Natural killer cell (primary cell): ENCODE data around the gene GALNTL6. TPM values are rescaled to one million over a fixed set of nuclear protein-coding genes. Genes with fewer than 3 reads are reported as not detected.

Experiments used
- ATAC-seq, 3 donors: fragments of 150-1000 bp in 2 of 3; fragments of 200-7000 bp in 1 of 3; cut with Tn5 transposase; 1 replicate in 1 of 3; 2 replicates in 2 of 3; pipeline ENCODE4 v1.10.0; 2021; ENCODE audit warnings: mild to moderate bottlenecking in 2 of 3, moderate library complexity in 2 of 3
- DNase-seq, 2 donors: peaks; one replicate each; pipeline versions ENCODE4 v3.0.0 to v3.0.0-alpha.2; 2013 to 2021; ENCODE audit warnings: mixed read lengths in 1 of 2
- H3K27ac ChIP-seq: one replicate; pipeline ENCODE4 v1.5.1; 2013; ENCODE audit warnings: mild to moderate bottlenecking, low read length
- H3K27me3 ChIP-seq: one replicate; pipeline ENCODE4 v1.6.1; 2013; ENCODE audit warnings: low read length; ENCODE audit not compliant: control insufficient read depth, insufficient read depth
- H3K36me3 ChIP-seq: one replicate; pipeline ENCODE4 v1.6.1; 2013; ENCODE audit warnings: low read length; ENCODE audit not compliant: control insufficient read depth, insufficient read depth
- H3K4me1 ChIP-seq: one replicate; pipeline ENCODE4 v1.6.1; 2013; ENCODE audit warnings: low read length; ENCODE audit not compliant: control insufficient read depth, insufficient read depth
- H3K4me3 ChIP-seq: one replicate; pipeline ENCODE4 v1.5.1; 2013; ENCODE audit warnings: low read length
- H3K9me3 ChIP-seq: one replicate; pipeline ENCODE4 v1.6.1; 2013; ENCODE audit warnings: low read length; ENCODE audit not compliant: control insufficient read depth, insufficient read depth
- H3K27ac Mint-ChIP-seq, 2 donors: one replicate each; pipeline ENCODE4 v1.8.0; 2022; ENCODE audit warnings: mild to moderate bottlenecking in 2 of 2, mixed read lengths in 2 of 2, moderate library complexity in 1 of 2
- H3K27me3 Mint-ChIP-seq, 2 donors: one replicate each; pipeline ENCODE4 v1.8.0; 2022; ENCODE audit warnings: low read depth in 2 of 2, mixed read lengths in 2 of 2
- H3K36me3 Mint-ChIP-seq: one replicate; pipeline ENCODE4 v1.8.0; 2022; ENCODE audit warnings: mixed read lengths
- H3K4me1 Mint-ChIP-seq, 2 donors: one replicate each; pipeline ENCODE4 v1.8.0; 2022; ENCODE audit warnings: mixed read lengths in 2 of 2
- H3K4me3 Mint-ChIP-seq: one replicate; pipeline ENCODE4 v1.8.0; 2022; ENCODE audit warnings: mild to moderate bottlenecking, moderate library complexity, mixed read lengths
- H3K9me3 Mint-ChIP-seq, 2 donors: one replicate each; pipeline ENCODE4 v1.8.0; 2022; ENCODE audit warnings: mixed read lengths in 2 of 2
- CTCF ChIP-seq: fragments of 200-600 bp; IDR thresholded peaks from one replicate; pipeline ENCODE4 v1.8.0; 2022; ENCODE audit warnings: antibody characterized with exemption
- WGBS: methylation state at CpG from one replicate; pipeline ENCODE4 v1.1.7; 2013; ENCODE audit warnings: missing lambda C conversion rate; ENCODE audit not compliant: insufficient coverage; 5-methylcytosine and 5-hydroxymethylcytosine counted together
- intact Hi-C: fragments of 100-400 bp; cut with micrococcal nuclease; formaldehyde crosslinking; loops from one replicate; pipeline ENCODE4 v1.14.2; 2022
- total RNA-seq, 4 donors: library from RNA; stranded (reverse); fragments of 120-200 nt in 1 of 4; gene quantifications; one replicate each; pipeline versions ENCODE4 v1.2.3 to v1.2.4, GENCODE V29; 2013 to 2022

The GALNTL6 gene
- total RNA-seq, 3 donors from 2014 or later (not counting 1 experiment from before 2014, with no cell fraction given): not detected

GRCh38 chr4:172751550-172751949, 938.3 kb downstream of the GALNTL6 start:
- H3K27ac ChIP-seq: no peak overlapping the region
- H3K9me3 ChIP-seq: peaks cover 4% of the 10 kb centered on the region
- Mint-ChIP-seq H3K27me3 (no peaks in the 10 kb centered on the region), H3K4me1 (no peaks in the 10 kb centered on the region), H3K27ac (no peak overlapping the region), H3K4me3 (no peak overlapping the region), H3K36me3 (no peaks in the 10 kb centered on the region), H3K9me3 (peaks cover 6 to 10% of the 10 kb centered on the region in 2 donors)
- no peak for DNase-seq
- H3K36me3 ChIP-seq: no peaks in the 10 kb centered on the region
- no peaks in the 10 kb centered on the region for H3K27me3 ChIP-seq
- 92% methylated on average over 1 of the region's 2 CpGs for WGBS
- H3K4me3 ChIP-seq: no peak overlapping the region
- intact Hi-C loops: no loop called here
- no peak for ATAC-seq
- H3K4me1 ChIP-seq: no peaks in the 10 kb centered on the region
- TF ChIP-seq CTCF: no peak

GRCh38 chr4:172758586-172759340, 945.6 kb downstream of the GALNTL6 start:
- Mint-ChIP-seq H3K27me3 (no peaks in the 10 kb centered on the region), H3K36me3 (no peaks in the 10 kb centered on the region), H3K4me1 (no peaks in the 10 kb centered on the region), H3K4me3 (no peak overlapping the region), H3K9me3 (peaks cover 8 to 13% of the 10 kb centered on the region in 2 donors), H3K27ac (no peak overlapping the region)
- ATAC-seq: no peak
- no peaks in the 10 kb centered on the region for H3K36me3 ChIP-seq
- intact Hi-C loops: no loop called here
- no peak for TF ChIP-seq CTCF
- 100% methylated on average over 1 of the region's 2 CpGs for WGBS
- H3K4me1 ChIP-seq: no peaks in the 10 kb centered on the region
- H3K9me3 ChIP-seq: peaks cover 10% of the 10 kb centered on the region
- H3K27ac ChIP-seq: no peak overlapping the region
- no peak overlapping the region for H3K4me3 ChIP-seq
- DNase-seq: no peak
- no peaks in the 10 kb centered on the region for H3K27me3 ChIP-seq

GRCh38 chr4:172760512-172760911, 947.3 kb downstream of the GALNTL6 start:
- Histone ChIP-seq H3K9me3 (peaks cover 10% of the 10 kb centered on the region), H3K27me3 (no peaks in the 10 kb centered on the region), H3K36me3 (no peaks in the 10 kb centered on the region), H3K4me1 (no peaks in the 10 kb centered on the region), H3K4me3 (no peak overlapping the region), H3K27ac (no peak overlapping the region)
- TF ChIP-seq CTCF: no peak
- Mint-ChIP-seq H3K9me3 (peaks cover 5 to 12% of the 10 kb centered on the region in 2 donors), H3K36me3 (no peaks in the 10 kb centered on the region), H3K27ac (no peak overlapping the region), H3K4me3 (no peak overlapping the region), H3K4me1 (no peaks in the 10 kb centered on the region), H3K27me3 (no peaks in the 10 kb centered on the region)
- 87% methylated on average over 4 of the region's 6 CpGs for WGBS
- DNase-seq (no peak), ATAC-seq (no peak)
- intact Hi-C loops: no loop called here

GRCh38 chr4:172762895-172763294, 949.7 kb downstream of the GALNTL6 start:
- H3K36me3 Mint-ChIP-seq: no peaks in the 10 kb centered on the region
- ATAC-seq (no peak), DNase-seq (no peak)
- H3K9me3 ChIP-seq: peaks cover 6% of the 10 kb centered on the region
- no peak overlapping the region for H3K4me3 ChIP-seq
- H3K36me3 ChIP-seq: no peaks in the 10 kb centered on the region
- peaks cover 9 to 12% of the 10 kb centered on the region in 2 donors for H3K9me3 Mint-ChIP-seq
- H3K4me1 ChIP-seq: no peaks in the 10 kb centered on the region
- no peaks in the 10 kb centered on the region for H3K4me1 Mint-ChIP-seq
- 95% methylated on average over 4 of the region's 4 CpGs for WGBS
- H3K4me3 Mint-ChIP-seq: no peak overlapping the region
- H3K27ac Mint-ChIP-seq: no peak overlapping the region
- H3K27me3 Mint-ChIP-seq: no peaks in the 10 kb centered on the region
- TF ChIP-seq CTCF: no peak
- intact Hi-C loops: no loop called here
- no peak overlapping the region for H3K27ac ChIP-seq
- no peaks in the 10 kb centered on the region for H3K27me3 ChIP-seq
